ENCODE data around the gene SURF2.
"Not testable (repeated sequence)": the region's sequence is repeated elsewhere in the genome, so short reads cannot be mapped to it uniquely, and the experiment has no call there.

Gene SURF2

GRCh38 chr9:133334161-133334560, 22.2 kb upstream of the SURF2 start:
- in situ Hi-C loops (cut with HindIII; ENCODE audit: low sequenced_read_pairs): no loop called here
- no peak for DNase-seq (ENCODE audit: low read depth)
- TF ChIP-seq, protein P1, sequence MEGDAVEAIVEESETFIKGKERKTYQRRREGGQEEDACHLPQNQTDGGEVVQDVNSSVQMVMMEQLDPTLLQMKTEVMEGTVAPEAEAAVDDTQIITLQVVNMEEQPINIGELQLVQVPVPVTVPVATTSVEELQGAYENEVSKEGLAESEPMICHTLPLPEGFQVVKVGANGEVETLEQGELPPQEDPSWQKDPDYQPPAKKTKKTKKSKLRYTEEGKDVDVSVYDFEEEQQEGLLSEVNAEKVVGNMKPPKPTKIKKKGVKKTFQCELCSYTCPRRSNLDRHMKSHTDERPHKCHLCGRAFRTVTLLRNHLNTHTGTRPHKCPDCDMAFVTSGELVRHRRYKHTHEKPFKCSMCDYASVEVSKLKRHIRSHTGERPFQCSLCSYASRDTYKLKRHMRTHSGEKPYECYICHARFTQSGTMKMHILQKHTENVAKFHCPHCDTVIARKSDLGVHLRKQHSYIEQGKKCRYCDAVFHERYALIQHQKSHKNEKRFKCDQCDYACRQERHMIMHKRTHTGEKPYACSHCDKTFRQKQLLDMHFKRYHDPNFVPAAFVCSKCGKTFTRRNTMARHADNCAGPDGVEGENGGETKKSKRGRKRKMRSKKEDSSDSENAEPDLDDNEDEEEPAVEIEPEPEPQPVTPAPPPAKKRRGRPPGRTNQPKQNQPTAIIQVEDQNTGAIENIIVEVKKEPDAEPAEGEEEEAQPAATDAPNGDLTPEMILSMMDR (IDR thresholded peaks at IDR 0.05; ENCODE audit: low read depth, low read length, missing control alignments): no peak
- H3K4me3 ChIP-seq (ENCODE audit: low read depth, low read length): no peak overlapping the region

DNA sequence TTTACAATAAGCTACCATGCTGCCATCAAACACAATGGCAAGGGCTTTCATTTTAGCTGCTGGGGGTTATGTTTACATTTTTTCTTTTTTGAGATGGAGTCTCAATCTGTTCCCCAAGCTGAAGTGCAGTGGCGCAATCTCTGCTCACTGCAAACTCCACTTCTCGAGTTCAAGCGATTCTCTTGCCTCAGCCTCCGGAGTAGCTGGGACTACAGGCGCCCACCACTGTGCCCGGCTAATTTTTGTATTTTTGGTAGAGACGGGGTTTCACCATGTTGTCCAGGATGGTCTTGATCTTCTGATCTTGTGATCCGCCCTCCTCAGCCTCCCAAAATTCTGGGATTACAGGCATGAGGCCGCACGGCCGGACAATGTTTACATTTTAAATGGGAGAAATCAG, 21.5 kb upstream of the SURF2 start:
- DNase-seq (ENCODE audit: low read depth); in situ Hi-C loops (cut with HindIII; ENCODE audit: low sequenced_read_pairs): not testable (repeated sequence)

DNA sequence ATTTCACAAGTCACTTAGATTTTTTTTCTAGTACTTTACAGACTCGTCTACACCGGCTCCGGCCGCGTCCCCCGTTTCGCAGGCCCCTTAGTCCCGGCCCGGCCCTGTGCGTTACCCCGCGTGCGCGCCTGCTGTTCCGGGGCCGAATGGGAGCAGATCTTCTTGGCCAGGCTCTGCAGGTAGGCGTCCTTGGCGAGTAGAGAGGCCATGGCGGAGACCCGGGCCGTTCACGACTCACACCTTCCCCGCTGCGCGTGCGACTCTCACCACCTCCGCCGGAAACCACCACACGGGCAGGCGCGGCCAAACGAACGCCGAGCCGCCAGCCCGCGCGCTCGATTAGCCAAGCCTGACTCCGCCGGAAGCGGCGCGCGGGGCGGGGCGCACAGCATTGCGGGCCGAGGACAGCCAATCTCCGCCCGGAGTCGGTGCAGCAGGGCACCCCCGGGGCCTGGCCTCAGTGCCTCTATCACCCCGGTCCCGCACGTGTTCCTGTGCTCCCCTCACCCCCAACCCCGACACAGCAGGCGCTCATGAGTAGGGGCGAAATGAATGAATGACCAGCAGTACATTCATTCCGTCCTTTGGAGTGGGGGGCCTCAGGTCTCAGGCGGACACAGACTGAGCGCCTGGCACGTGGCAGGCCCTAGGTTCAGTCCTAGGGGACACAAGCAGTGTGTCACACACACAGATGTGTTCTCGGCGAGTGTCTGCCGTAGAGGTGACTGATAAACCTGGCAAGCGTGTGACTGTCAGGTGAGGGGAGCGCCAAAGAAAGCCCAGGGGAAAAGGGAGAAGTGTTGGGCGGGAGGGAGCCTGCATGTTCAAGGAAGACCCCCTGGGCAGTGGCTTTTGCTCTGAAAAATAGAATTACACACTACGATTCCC, 20.2 kb upstream of the SURF2 start, which contains the start of gene SURF6:
Gene SURF6, minus strand, starts transcription at position 265 of the 888 bp plus-strand sequence. Its CDS starts 56 bp downstream, at position 209.
- TF ChIP-seq, protein P1 (IDR thresholded peaks at IDR 0.05; ENCODE audit: low read depth, low read length, missing control alignments): no peak
- peak; percentile 64 for DNase-seq (ENCODE audit: low read depth)

More for the DNA sequence above, 21.5 kb upstream of the SURF2 start:
- H3K4me3 ChIP-seq (ENCODE audit: low read depth, low read length): peak overlapping the region; percentile 94

GRCh38 chr9:133339641-133340040, 16.7 kb upstream of the SURF2 start:
- DNase-seq (ENCODE audit: low read depth): no peak
- H3K4me3 ChIP-seq (ENCODE audit: low read depth, low read length): no peak overlapping the region
- in situ Hi-C loops (cut with HindIII; ENCODE audit: low sequenced_read_pairs): no loop called here
- TF ChIP-seq, protein P1 (IDR thresholded peaks at IDR 0.05; ENCODE audit: low read depth, low read length, missing control alignments): no peak

More for the DNA sequence above, 20.2 kb upstream of the SURF2 start, which contains the start of gene SURF6:
- in situ Hi-C loops (cut with HindIII; ENCODE audit: low sequenced_read_pairs): no loop called here
- peak within 1 kb of the TSS; percentile 94 for H3K4me3 ChIP-seq (ENCODE audit: low read depth, low read length)

DNA sequence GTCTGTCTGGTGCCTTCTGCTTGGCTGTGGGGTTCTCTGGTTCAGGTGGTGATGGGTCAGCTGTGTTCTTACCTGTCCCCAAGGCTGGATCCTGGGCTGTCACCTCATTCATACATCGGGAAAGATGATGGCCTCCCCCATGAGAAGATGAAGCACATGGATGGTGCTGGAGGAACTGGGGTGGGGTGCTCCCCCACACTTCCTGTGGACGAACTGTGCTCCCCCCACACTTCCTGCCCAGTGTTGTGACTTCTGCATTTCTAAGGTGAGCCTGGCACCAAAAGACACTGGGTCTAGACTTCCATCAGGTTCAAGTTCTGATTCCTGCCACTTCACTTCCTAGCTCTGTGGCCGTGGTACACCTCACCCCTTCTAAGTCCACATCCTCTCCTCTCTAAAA, 16.1 kb upstream of the SURF2 start:
- no peak overlapping the region for H3K4me3 ChIP-seq (ENCODE audit: low read depth, low read length)
- no peak for DNase-seq (ENCODE audit: low read depth)
- in situ Hi-C loops (cut with HindIII; ENCODE audit: low sequenced_read_pairs): no loop called here
- TF ChIP-seq, protein P1 (IDR thresholded peaks at IDR 0.05; ENCODE audit: low read depth, low read length, missing control alignments): no peak

GRCh38 chr9:133340916-133341315, 15.4 kb upstream of the SURF2 start:
- in situ Hi-C loops (cut with HindIII; ENCODE audit: low sequenced_read_pairs): no loop called here
- TF ChIP-seq, protein P1 (IDR thresholded peaks at IDR 0.05; ENCODE audit: low read depth, low read length, missing control alignments): no peak
- H3K4me3 ChIP-seq (ENCODE audit: low read depth, low read length): no peak overlapping the region
- no peak for DNase-seq (ENCODE audit: low read depth)
